HEK293T (cell line): Measurements from ENCODE around the gene ARMS2.

Source experiments
- ARNT ChIP-seq: fragments of 450-650 bp; IDR thresholded peaks from 2 replicates; pipeline ENCODE4 v1.6.1; 2017; ENCODE audit warnings: mild to moderate bottlenecking
- ELF4 ChIP-seq: fragments of 450-650 bp; IDR thresholded peaks from 2 replicates; pipeline ENCODE4 v1.6.1; 2017; ENCODE audit warnings: antibody characterized with exemption
- FOXA1 ChIP-seq: fragments of 450-650 bp; IDR thresholded peaks from 2 replicates; pipeline ENCODE4 v1.6.1; 2016; ENCODE audit warnings: mild to moderate bottlenecking
- FOXM1 ChIP-seq: fragments of 450-650 bp; IDR thresholded peaks from 2 replicates; pipeline ENCODE4 v1.6.1; 2017; ENCODE audit warnings: mild to moderate bottlenecking, borderline replicate concordance
- L3MBTL2 ChIP-seq: fragments of 450-650 bp; conservative IDR thresholded peaks from 2 replicates; pipeline ENCODE4 v1.6.1; 2016; ENCODE audit warnings: mild to moderate bottlenecking
- SP1 ChIP-seq: fragments of 450-650 bp; IDR thresholded peaks from 2 replicates; pipeline ENCODE4 v1.6.1; 2017
- SUZ12 ChIP-seq: fragments of 450-650 bp; IDR thresholded peaks from 2 replicates; pipeline ENCODE4 v1.6.1; 2016; ENCODE audit warnings: mild to moderate bottlenecking
- ZNF384 ChIP-seq: fragments of 450-650 bp; IDR thresholded peaks from 2 replicates; pipeline ENCODE4 v1.6.1; 2016

DNA sequence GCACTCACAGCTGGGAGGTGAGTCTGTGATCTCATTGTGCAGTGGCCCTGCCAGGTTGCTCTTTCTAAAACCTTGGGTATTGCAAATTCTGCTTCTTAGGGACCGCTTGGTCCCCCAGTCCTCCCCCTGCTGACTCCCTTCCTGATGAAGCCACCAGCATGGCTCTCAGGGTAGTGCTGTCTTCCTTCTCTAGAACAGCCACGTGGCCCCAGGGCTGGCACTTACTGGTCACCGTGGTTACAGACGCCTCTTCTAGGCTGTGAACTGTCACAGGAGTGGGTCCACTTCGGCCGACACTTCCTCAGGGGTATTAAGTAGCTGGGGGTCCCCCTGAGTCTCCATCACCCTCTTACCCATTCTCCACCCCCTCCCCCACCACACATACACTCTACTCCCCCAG, 4.2 kb downstream of the ARMS2 start:
- TF ChIP-seq FOXM1 (no peak), SP1 (no peak), ARNT (no peak), SUZ12 (no peak), ELF4 (no peak), L3MBTL2 (no peak), ZNF384 (no peak), FOXA1 (no peak)
